Hematopoietic multipotent progenitor cell treated with erythropoietin and hydrocortisone succinate and interleukin-3 and kit ligand, for 15 days (in vitro differentiated cells): ENCODE measurements around the gene SOSTDC1.
"Not testable (repeated sequence)": the region's sequence is repeated elsewhere in the genome, so short reads cannot be mapped to it uniquely, and the experiment has no call there.

Source experiments
- DNase-seq: peaks from one replicate; pipeline ENCODE4 v3.0.0-alpha.2; 2015; ENCODE audit warnings: low spot score

The SOSTDC1 gene

GRCh38 chr7:16462431-16462889, 3.1 kb downstream of the SOSTDC1 start:
- DNase-seq, result no peak

GRCh38 chr7:16460789-16461493, 4.6 kb downstream of the SOSTDC1 start:
- DNase-seq, result no peak

GRCh38 chr7:16456303-16456702, 9.2 kb downstream of the SOSTDC1 start:
- not testable (repeated sequence) for DNase-seq

GRCh38 chr7:16455591-16455990, 9.9 kb downstream of the SOSTDC1 start:
- DNase-seq, result no peak

GRCh38 chr7:16450366-16450765, 15.2 kb downstream of the SOSTDC1 start:
- no peak for DNase-seq

- no peak for DNase-seq
Measured at GRCh38 chr7:16447876-16448275, 17.7 kb downstream of the SOSTDC1 start.

GRCh38 chr7:16446508-16446907, 19.0 kb downstream of the SOSTDC1 start:
- DNase-seq, result no peak

GRCh38 chr7:16443871-16444270, 21.7 kb downstream of the SOSTDC1 start:
- not testable (repeated sequence) for DNase-seq

- no peak for DNase-seq
Measured at GRCh38 chr7:16438988-16439387, 26.6 kb downstream of the SOSTDC1 start.

- no peak for DNase-seq
Measured at GRCh38 chr7:16436306-16436705, 29.2 kb downstream of the SOSTDC1 start.

- DNase-seq, result no peak
Measured at GRCh38 chr7:16433568-16434122, 31.9 kb downstream of the SOSTDC1 start.

- DNase-seq, result no peak
Measured at GRCh38 chr7:16432425-16432731, 33.2 kb downstream of the SOSTDC1 start.

GRCh38 chr7:16431646-16432424, 33.7 kb downstream of the SOSTDC1 start:
- DNase-seq, result peak; percentile 12

GRCh38 chr7:16430133-16430532, 35.4 kb downstream of the SOSTDC1 start:
- no peak for DNase-seq

GRCh38 chr7:16428672-16429071, 36.9 kb downstream of the SOSTDC1 start:
- no peak for DNase-seq

GRCh38 chr7:16428182-16428581, 37.4 kb downstream of the SOSTDC1 start:
- DNase-seq, result no peak

GRCh38 chr7:16423761-16424160, 41.8 kb downstream of the SOSTDC1 start:
- DNase-seq, result no peak

GRCh38 chr7:16422917-16423316, 42.6 kb downstream of the SOSTDC1 start:
- no peak for DNase-seq

- DNase-seq, result no peak
Measured at GRCh38 chr7:16422103-16422435, 43.5 kb downstream of the SOSTDC1 start.

GRCh38 chr7:16421333-16422102, 44.0 kb downstream of the SOSTDC1 start, which contains the start of gene CRPPA:
Gene CRPPA (minus strand): TSS chr7:16421538. CDS start chr7:16421322, 216 bp downstream.
- DNase-seq, result peak; percentile 30

- DNase-seq, result peak; percentile 77
Measured at GRCh38 chr7:16420649-16421332, 44.7 kb downstream of the SOSTDC1 start.

- no peak for DNase-seq
Measured at GRCh38 chr7:16420329-16420648, 45.2 kb downstream of the SOSTDC1 start.
